Measurements from ENCODE around the gene CCR7. TPM values are rescaled to one million over a fixed set of nuclear protein-coding genes. Genes with fewer than 3 reads are reported as not detected.

Gene CCR7
- total and polyA plus RNA-seq, 2 of the 13 experiments (the other 11 are each of a cell fraction or from before 2014, with no cell fraction given) = 0.04 to 0.53 TPM

- no peak overlapping the region for H3K4me3 ChIP-seq (replicated peaks in 1 of 3; ENCODE audit: insufficient read depth in 1 of 3, low read depth in 2 of 3, low read length in 3 of 3)
- H3K9me3 ChIP-seq (ENCODE audit: low read length) = no peaks in the 10 kb centered on the region
- no peak overlapping the region for H2AFZ ChIP-seq (ENCODE audit: low read length)
- CTCF ChIA-PET (ENCODE audit: low intra/inter-chr PET ratio, low total read pairs) = interaction anchor here (0.9 to 3.1 kb wide), 5 partner anchors 26 to 201 kb away, joined by 3 to 57 read pairs (median 13); no protein-coding TSS in a partner anchor
- no peak for TF ChIP-seq XRCC5 (optimal IDR thresholded peaks at IDR 0.05; ENCODE audit: low read length)
- no peak for TF ChIP-seq ZBED4 (CRISPR knock-in tag; IDR thresholded peaks at IDR 0.05; ENCODE audit: borderline replicate concordance)
- TF ChIP-seq TGIF2 (CRISPR knock-in tag; IDR thresholded peaks at IDR 0.05) = no peak
- TF ChIP-seq HNRNPH1 (optimal IDR thresholded peaks at IDR 0.05; ENCODE audit: low read depth, low read length) = no peak
- TF ChIP-seq SMYD3 (CRISPR knock-in tag; IDR thresholded peaks at IDR 0.05) = no peak
- no peak for TF ChIP-seq NR2C2 (CRISPR knock-in tag; IDR thresholded peaks at IDR 0.05; ENCODE audit: borderline replicate concordance)
- no peak for TF ChIP-seq MXD4 (CRISPR knock-in tag; IDR thresholded peaks at IDR 0.05)
- TF ChIP-seq TFE3 (CRISPR knock-in tag; IDR thresholded peaks at IDR 0.05) = no peak
- no peak for TF ChIP-seq ZNF598 (CRISPR knock-in tag; IDR thresholded peaks at IDR 0.05; ENCODE audit: borderline replicate concordance)
- TF ChIP-seq ZNF292 (CRISPR knock-in tag; IDR thresholded peaks at IDR 0.05; ENCODE audit: borderline replicate concordance, low read depth) = no peak
- TF ChIP-seq FOXK2 (IDR thresholded peaks at IDR 0.05) = no peak
- WGBS (ENCODE audit: low lambda C conversion rate) = 83% methylated on average over 10 of the region's 10 CpGs
- POLR2A ChIA-PET = interaction anchor here (1.9 to 3.1 kb wide), 3 partner anchors 10 to 83 kb away, joined by 6 to 26 read pairs (median 19); no protein-coding TSS in a partner anchor
- no peak overlapping the region for H3K27ac ChIP-seq (ENCODE audit: extremely low read length, insufficient read depth, low read length)
- H3K27me3 ChIP-seq (ENCODE audit: control insufficient read depth in 1 of 2, insufficient read depth in 2 of 2, low read length in 2 of 2) = peaks cover 3 to 30% of the 10 kb centered on the region in 2 experiments; a peak in 2 of 5 replicates
- H3K36me3 ChIP-seq (replicated peaks in 1 of 2; ENCODE audit: control insufficient read depth in 1 of 2, insufficient read depth in 2 of 2, low read length in 2 of 2) = no peaks in the 10 kb centered on the region
- DNase-seq (ENCODE audit: low spot score) (no peak), ATAC-seq (no peak), FAIRE-seq (no peak)
- peaks cover 70% of the 10 kb centered on the region for H3K4me1 ChIP-seq (ENCODE audit: insufficient read depth, low read length)
- intact Hi-C loops (cut with micrococcal nuclease; ENCODE audit: unreplicated experiment) = no loop called here
- in situ Hi-C loops (cut with HindIII; ENCODE audit: extremely low pct_ligation_motif_present, low pct_unique_long_range_greater_than_20kb) = no loop called here
- no TSS peak for BruUV-seq (replicated peaks)
- no peaks in the 10 kb centered on the region for H3K79me2 ChIP-seq (ENCODE audit: insufficient read depth, low read length)
- no peaks in the 10 kb centered on the region for H4K20me1 ChIP-seq (ENCODE audit: insufficient read depth, low read length)
- H3K9ac ChIP-seq (ENCODE audit: insufficient read depth, low read depth, low read length) = no peak overlapping the region
- H3K4me2 ChIP-seq (ENCODE audit: low read depth, low read length) = no peak overlapping the region
These were observed 6.2 kb downstream of the CCR7 start for GRCh38 chr17:40558890-40559563.
